Measurements from ENCODE around the gene SLC24A4. TPM values are rescaled to one million over a fixed set of nuclear protein-coding genes. Genes with fewer than 3 reads are reported as not detected.
"Not testable (repeated sequence)": the region's sequence is repeated elsewhere in the genome, so short reads cannot be mapped to it uniquely, and the experiment has no call there.

The SLC24A4 gene
- total RNA-seq, 1 donor from 2014 or later: 0.07 TPM

DNA sequence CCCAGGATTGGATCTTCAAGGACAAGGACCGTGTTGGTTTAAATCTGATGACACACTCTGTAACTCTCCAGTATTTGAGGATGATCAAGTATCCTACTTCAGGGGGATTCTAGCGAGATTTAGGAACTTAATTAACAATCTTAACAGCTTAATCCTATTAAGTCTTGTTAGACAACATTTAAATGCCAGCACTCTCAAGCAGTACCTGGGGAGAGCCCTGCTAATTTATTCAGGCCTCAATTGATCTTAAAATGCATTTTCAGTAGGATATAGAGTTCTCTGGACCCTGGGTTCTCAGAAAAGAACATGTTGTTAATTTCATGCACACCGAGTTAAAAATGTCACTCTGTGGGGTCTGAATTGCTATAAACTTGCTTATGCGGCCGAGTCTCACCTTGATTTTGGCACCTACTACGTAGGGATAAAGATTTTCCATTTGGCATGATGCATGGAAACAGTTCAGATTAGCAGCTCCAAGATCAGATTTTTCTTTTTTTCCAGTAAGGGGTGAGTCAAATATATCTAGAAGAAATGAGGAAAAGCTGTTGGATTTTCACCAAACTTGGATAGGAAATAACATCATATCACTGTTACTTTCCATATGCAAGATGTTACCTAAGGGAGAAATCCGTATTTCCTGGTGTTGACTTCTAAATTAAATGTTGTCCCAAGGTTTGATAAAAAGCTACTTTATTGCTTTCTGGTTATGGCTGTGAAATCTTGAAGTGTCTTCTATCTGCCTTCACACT, 76.1 kb downstream of the SLC24A4 start:
- intact Hi-C loops (cut with micrococcal nuclease): no loop called here

DNA sequence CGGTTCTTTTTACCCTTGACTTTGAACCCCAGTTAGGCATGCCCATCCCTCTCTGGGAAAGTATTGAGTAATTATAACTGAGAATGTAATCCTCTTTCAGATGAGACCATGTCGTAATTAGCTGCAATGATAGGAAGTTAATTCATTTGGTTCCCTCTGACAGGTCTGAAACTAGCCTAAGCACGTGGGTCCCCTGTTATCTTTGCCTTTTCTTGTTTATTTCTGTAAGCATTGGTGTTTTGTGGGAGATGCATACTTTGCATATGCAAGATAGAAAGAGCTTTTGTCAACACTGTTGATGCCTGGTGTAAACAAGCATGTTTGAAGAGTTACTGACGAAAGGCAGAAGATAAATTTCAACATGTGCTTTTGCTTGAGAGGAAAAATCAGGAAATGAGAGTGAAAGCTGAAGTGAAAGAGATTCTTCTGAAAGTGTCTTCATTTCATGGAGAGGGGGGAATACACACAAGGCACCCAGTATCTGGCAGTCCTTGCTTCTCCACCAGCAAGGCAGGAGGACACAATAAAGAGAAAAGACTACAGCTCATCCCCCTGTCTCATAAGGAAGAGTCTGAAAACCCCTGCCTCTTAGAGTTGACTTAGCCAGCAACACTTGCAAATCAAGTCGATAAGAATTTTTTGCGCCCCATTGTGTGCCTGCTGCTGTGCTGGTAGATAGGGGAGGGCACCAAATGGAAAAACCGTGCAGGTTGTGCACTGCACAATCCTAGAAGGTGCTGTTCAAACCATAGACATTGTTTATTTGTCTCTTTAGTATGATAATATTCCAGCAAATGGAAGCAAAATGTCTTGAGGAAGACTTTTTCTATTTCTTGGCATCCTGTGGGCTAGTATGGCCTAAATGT, 77.8 kb downstream of the SLC24A4 start:
- intact Hi-C loops (cut with micrococcal nuclease): no loop called here

DNA sequence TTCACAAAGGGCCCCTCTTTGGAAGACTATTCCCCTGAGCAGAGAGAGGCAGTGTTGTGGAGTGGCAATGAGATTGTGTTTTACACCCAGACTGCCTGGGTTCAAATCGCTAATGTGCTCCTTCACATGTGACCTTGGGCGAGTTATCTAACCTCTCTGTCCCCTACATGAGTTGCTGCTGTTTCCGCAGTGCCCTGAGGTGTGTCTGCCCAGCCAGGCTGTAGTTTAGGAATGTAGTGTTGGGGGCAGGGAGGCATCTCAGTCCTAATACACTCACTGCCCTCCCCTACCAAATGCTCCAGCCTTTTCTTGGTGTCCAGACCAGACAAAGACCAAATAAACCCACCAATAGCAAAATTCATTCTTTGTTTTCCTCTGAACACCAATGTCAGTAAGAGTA, 78.6 kb downstream of the SLC24A4 start:
- intact Hi-C loops (cut with micrococcal nuclease): no loop called here

DNA sequence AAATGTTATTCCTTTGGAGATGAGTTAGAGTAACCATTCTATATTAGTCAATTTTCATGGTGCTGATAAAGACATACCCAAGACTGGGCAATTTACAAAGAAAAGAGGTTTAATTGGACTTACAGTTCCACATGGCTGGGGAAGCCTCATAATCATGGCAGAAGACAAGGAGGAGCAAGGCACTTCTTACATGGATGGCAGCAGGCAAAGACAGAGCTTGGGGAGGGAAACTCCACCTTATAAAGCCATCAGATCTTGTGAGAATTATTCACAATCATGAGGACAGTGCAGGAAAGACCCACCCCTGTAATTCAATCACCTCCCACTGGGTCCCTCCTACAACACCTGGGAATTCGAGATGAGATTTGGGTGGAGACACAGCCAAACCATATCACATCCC, 79.5 kb downstream of the SLC24A4 start:
- intact Hi-C loops (cut with micrococcal nuclease): not testable (repeated sequence)

DNA sequence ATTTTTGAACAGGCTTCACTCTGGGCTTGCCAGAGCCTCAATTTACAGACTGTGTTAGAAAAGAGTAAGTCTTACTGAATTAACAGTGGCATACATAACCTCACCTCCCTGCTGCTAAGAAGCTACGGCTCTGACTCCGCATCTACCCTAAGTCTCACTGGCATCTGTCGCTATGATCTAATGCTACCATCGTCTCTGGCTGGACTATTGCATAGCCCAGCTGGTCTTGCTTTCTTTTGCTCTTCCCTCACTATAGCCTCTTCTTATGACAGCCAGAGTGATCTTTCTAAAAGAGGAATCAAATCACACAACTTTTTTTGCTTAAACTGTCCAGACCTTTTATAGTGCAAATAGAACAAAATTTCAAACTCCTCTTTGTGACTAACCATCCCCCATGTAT, 81.1 kb downstream of the SLC24A4 start:
- intact Hi-C loops (cut with micrococcal nuclease): no loop called here

DNA sequence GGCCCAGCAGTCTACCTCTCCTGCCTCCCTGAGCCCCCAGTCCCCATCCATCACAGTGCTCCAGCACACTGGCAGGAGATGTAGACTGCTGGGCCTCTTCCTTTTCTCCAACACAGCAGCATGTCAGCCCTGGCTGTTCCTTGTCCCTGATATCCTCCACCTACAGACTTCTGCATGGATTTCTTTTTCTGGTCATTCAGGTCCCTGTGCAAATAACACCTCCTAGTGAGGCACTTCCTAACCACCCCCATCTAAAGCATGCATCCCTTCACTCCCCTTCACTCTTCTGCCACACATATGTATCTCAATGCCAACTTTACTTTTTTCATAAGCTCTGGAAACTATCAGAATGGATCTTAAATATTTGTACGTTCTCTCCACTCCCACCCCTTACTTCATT, 81.5 kb downstream of the SLC24A4 start:
- intact Hi-C loops (cut with micrococcal nuclease): no loop called here

DNA sequence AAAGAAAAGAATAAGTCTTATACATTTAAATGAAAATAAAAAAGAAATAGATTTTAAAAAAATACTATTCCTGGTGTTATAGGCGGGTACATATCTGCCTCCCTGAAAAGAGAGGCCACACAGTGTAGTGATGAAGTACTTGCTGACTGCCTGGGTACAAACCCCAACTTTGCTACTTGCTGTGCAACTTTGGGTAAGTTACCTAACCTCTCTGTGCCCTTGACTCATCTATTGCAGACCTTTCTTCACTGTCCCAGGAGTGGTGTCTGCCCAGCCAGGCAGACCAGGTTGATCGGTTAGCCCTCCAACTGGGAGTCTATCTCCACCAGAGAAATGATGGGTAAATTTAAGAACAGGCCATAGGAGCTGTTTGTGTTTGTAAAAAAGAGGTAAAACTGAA, 82.0 kb downstream of the SLC24A4 start:
- intact Hi-C loops (cut with micrococcal nuclease): no loop called here

DNA sequence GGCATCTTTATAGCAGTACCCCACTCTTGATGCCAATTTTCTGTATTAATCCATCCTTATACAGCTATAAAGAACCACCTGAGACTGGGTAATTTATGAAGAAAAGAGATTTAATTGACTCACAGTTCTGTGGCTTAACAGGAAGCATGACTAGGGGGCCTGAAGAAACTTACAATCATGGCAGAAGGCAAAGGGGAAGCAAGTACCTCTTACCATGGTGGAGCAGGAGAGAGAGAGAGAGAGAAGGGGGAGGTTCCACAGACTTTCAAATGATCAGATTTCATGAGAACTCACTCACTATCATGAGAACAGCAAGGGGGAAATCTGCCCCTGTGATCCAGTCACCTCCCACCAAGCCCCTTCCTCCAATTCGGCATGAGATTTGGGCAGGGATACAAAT, 84.4 kb downstream of the SLC24A4 start:
- intact Hi-C loops (cut with micrococcal nuclease): no loop called here

DNA sequence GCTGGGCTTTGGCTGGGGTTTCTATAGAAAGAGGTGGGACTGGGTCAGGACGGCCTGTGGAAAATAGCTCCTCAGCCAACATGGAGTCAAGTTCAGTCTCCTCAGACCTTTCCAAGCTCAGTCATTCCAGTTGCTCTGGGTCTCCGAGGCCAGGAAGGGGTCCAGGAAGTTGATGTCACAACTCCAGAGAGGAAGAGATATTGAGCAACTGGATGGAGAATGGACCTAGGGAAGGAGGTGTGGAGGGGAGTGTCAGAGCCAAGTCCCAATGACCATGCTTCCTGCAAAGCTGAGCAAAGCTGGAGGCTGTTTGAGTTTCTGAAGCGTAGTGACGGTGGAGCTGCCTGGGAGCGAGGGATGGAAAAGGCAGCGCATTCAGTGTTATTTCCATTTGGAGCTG, 86.1 kb downstream of the SLC24A4 start:
- intact Hi-C loops (cut with micrococcal nuclease): no loop called here

DNA sequence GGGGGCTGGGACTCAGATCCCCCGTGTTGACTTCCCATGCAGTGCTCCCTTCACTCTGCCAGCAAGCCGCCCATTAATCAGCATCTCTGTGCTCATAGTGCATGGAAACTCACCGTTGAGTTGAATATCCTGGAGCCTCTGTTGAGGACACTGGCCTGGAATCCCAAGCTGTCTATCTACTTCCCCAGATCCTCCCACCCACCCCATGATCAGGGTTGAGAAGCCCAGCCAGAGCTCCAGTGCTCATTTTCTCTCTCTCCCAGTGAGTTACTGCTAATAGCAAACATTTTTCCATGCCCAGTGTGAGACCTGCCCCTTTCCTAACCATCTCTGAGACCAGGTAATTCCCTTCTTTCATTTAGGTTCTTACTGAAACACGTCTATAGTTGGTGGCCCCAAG, 88.2 kb downstream of the SLC24A4 start:
- intact Hi-C loops (cut with micrococcal nuclease): no loop called here

DNA sequence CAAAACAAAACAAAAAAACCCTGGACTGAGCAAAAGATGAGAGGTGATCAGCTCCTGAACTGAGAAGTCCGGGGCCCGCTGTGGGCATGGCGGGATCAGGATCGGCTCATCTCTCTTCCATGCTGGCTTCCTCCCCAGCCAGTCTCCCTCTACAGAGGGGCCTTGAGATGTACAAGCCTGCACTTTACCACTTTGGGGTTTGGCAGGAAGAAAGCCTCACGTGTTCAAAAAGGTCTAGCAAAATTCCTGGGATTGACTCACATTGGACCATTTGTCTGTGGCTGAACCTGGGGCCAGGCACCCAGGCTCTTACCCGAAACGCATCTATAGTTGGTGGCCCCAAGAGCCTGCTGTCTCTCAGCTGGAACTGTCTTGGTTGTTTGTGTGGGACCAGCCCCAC, 89.0 kb downstream of the SLC24A4 start:
- intact Hi-C loops (cut with micrococcal nuclease): no loop called here

DNA sequence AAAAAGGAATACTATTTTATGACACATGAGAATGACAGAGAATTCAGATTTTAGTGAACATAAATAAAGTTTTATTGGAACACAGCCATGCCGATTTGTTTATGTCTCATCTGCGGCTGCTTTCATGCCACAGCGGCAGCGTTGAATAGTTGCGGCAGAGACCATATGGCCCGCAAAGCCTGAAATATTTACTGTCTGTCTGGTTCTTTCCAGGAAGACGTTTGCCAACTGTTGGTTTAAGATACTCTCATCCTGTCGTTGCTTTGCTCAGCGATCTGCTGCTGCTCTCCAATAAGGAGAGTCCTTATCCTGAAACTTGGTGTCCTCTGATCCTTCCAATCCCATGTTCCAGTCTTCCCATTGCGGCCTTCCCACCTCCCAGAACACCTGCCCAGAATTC, 89.9 kb downstream of the SLC24A4 start:
- intact Hi-C loops (cut with micrococcal nuclease): no loop called here

DNA sequence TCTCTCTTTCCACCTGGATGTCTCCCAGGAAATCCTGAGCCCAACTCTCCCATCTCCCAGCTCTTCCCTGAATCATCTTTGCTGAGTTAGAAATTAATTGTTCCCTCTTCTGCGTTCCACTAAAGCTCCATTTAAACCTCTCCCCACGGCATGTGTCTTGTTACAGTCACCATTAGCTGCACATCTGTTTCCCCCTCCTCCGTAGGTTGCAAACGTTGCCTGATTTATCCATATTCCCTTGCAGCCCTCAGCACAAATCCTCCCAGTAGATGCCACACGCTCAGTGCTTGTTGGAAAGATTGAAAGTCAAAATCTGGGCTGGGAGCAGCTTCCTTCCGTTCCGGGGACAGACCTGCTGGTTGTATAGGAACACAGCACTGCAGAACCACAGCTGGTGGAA, 90.4 kb downstream of the SLC24A4 start:
- intact Hi-C loops (cut with micrococcal nuclease): no loop called here

DNA sequence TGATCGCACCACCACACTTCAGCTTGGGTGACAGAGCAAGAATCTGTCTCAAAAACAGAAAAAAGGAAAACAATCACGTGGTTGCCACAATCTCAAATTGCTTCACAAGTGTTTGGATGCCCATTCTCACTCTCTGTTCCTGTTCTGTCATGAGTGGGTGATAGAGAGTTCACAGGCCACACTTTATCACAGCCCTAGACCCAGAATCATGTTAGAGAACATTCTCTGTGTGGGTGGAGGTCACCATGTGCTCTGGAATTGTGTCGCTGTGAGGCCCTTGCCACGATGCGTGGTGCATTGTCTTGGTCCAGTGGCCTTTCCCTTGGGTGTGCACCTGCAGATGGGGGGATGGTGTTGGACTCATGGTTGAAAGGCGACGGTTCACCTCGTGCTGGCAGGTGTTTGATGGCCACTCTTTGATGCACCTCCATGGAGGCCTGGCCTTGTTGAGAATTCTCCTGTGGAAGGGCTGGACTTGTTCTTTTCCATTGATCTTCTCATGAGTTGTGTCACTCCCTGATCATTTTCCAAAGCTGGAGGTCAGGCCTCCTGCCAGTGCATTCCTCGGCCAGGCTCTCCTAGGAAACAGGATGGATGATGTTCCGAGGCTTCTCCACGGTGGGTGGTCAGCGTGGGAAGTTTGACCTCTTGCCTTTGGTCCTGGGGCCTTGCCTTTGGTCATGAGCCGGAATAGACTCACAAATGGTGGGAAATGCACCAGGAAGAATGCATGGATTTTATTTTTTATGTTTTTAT, 91.9 kb downstream of the SLC24A4 start:
- intact Hi-C loops (cut with micrococcal nuclease): no loop called here

DNA sequence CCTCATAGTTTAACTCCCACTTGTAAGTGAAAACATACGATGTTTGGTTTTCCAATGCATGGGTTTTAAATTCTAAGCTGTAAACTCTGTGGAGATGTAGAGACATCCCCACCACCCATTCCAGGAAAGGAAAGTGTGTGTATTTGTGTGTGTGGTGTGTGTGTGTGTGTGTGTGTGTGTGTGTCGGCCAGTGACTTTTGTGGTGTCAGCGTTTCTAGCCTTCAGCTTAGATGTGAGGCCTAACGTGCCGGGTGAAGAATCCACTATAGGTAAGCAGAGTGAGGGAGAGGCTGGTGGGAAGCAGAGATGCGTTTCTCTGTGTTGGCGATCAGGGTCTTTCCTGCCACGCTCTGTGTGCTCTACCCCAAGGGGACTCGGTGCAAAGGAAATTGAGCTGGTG, 93.0 kb downstream of the SLC24A4 start:
- intact Hi-C loops (cut with micrococcal nuclease): no loop called here

DNA sequence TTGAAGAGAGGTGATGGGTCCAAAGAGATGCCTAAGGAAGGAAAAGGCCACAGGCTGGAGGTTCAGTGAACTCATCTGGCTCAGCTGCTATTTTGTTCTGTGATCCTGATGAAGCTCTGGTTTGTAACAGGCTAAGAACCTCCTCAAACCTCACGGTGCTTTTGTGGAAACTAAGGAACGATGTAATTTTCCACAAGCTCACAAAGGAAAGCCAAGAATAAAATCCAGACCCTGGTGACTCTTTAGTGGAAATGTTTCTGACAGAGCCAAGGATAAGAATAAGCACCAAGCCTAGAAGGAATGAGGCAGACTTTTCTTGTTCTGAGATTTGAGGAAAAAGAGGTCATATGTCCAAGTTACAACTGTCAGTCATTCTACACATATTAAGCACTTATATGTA, 93.6 kb downstream of the SLC24A4 start:
- intact Hi-C loops (cut with micrococcal nuclease): no loop called here

DNA sequence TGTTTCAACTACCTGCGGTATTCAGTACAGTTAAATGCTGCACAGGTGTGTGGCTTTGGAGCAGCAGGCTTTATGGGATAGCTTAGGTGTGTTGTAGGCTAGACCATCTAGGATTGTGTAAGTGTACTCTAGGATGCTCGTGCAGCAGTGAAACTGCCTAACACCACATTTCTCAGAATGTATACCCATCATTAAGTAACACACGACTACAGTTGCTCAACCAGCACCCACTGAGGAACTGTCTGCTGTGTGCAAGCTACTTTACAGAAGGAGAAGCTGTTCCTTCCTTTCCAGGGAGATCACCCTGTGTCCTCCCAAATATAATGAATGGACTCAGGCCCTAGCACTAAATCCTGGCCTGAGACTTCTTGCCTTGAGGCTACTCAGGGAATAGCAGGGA, 94.8 kb downstream of the SLC24A4 start:
- intact Hi-C loops (cut with micrococcal nuclease): no loop called here

DNA sequence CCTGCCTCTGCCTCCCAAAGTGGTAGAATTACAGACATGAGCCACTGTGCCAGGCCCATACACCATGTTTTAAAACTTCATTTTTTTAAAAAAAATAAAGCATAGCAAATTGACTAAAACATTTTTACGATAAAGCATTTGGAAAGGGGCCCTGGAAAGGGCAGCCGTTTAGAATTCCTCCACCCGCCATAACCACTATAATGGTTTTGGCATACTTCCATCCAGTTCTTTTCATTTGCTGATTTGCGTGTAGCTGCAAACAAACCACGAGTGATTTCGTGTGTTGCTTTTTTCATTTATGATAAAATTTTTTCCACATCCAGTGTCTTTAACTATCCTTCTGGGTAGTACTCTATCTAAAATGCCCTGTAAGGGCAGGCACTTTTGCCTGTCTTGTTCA, 98.8 kb downstream of the SLC24A4 start:
- intact Hi-C loops (cut with micrococcal nuclease): no loop called here

DNA sequence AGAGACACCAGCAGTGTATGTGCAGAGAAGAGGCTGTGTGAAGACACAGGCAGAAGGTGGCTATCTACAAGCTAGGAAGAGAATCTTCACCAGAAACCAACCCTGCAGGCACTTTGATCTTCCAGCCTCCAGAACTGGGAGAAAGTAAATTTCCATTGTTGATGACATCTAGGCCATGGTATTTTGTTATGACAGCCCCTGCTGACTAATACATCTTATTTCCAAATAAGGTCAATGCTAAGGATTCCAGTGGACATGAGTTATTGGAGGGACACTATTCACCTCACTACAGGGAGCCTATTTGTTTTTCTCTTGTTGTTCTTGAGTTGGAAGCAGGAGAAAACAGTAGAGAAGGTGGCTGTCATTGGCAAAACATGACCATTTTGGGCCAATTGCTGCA, 102.1 kb downstream of the SLC24A4 start:
- intact Hi-C loops (cut with micrococcal nuclease): no loop called here

DNA sequence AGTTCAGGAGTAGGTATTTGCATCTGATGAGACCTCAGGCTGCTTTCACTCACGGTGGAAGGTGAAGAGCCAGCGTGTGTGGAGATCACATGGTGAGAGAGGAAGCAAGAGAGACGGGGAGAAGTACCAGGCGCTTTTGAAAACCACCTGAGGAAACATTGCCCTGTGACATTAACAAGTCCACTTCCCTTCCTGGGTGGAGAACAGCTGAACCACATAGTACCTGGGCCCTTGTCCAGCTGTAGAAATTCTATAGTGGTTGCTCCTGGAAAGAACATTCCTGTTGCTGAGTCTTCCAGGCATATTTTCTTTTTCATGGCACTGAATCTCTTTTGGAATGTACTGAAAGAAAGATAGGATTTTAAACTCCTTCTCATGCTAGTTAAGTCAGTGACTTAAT, 103.3 kb downstream of the SLC24A4 start:
- intact Hi-C loops (cut with micrococcal nuclease): no loop called here

DNA sequence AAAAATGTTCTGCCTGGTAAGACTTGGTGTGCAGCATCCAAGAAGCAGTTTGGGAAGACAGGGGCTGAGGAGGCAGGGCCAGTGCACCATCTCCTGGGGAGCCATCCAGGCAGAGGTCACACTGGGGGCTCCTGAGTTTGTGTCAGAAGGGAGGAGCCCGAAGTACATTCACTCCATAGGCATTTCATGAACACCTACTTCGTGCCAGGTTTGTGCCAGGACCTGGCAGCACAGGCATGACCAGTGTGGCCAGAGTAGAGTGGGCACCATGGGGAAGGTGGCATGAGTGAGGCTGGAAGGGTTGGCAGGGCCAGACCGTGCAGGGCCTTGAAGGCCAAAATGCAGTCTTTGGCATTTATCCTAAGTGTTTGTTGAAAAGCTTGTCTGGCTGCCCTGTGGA, 104.1 kb downstream of the SLC24A4 start:
- intact Hi-C loops (cut with micrococcal nuclease): no loop called here

DNA sequence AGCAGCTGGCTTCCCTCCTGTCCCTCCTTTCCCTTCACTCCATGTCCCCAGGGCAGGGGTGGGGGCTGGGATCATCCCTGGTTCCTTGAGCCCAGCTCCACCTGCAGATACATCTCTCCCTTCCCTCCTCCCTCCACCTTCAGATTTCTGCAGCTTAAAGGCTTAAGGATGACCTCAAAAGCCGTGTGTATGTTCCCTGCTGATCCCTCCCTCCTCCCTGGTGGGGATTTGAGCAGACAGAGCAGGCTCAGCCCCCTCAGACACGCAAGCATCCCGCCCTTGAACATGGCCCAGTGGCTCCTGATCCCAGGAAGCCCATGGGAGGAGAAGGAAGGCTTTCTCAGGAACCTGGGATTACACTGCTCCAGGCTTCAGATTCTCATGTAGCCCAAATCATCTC, 107.7 kb downstream of the SLC24A4 start:
- intact Hi-C loops (cut with micrococcal nuclease): no loop called here
